K562 (cell line): ENCODE results near the gene LAMB1. TPM values are rescaled to one million over a fixed set of nuclear protein-coding genes. Genes with fewer than 3 reads are reported as not detected.

ENCODE experiments used
- ATAC-seq: fragments of 200-7000 bp; cut with Tn5 transposase; 3 replicates; pipeline ENCODE4 v1.9.1; 2020; ENCODE audit warnings: moderate library complexity
- BruUV-seq: library from RNA; stranded (reverse); fragments of 400-500 nt; replicated peaks from 2 replicates; lab custom pipeline; 2021; lab: Mats Ljungman, UMichigan
- CTCF ChIA-PET: fragments of 300-600 bp; formaldehyde crosslinking; extraction: SDS; loops from one replicate; lab custom pipeline; 2021; ENCODE audit warnings: low intra/inter-chr PET ratio; lab: Yijun Ruan, JAX
- POLR2A ChIA-PET: fragments of 300-600, 350-650 bp; sonication (Branson Sonifier 250); formaldehyde crosslinking; extraction: SDS; loops from one replicate; lab custom pipeline; 2021; ENCODE audit warnings: antibody characterized with exemption, inconsistent platforms; lab: Yijun Ruan, JAX
- DNase-seq, 4 experiments: peaks; one replicate each; pipeline versions ENCODE4 v3.0.0 to v3.0.0-alpha.2; 2011 to 2018; ENCODE audit warnings: low spot score in 3 of 4, mixed read lengths in 3 of 4; ENCODE audit errors: extremely low read depth in 1 of 4
- FAIRE-seq: peaks from 2 replicates; lab custom pipeline; 2011; peaks lifted over from hg19 to GRCh38; lab: Jason Lieb, UNC
- H2AFZ ChIP-seq: 2 replicates; pipeline ENCODE4 v1.6.0; 2011; ENCODE audit warnings: low read depth, low read length, control low read depth, inconsistent platforms
- H3K27ac ChIP-seq: fragments of 200-600 bp; 3 replicates; pipeline ENCODE4 v1.8.0; 2011; ENCODE audit warnings: low read depth, mild to moderate bottlenecking, control low read depth, inconsistent platforms, low read length, moderate library complexity, mixed read lengths; ENCODE audit errors: extremely low read depth
- H3K27me3 ChIP-seq, 2 experiments: fragments of 300-600 bp in 1 of 2; 2 replicates in 1 of 2; 3 replicates in 1 of 2; pipeline versions ENCODE4 v1.6.0 to v1.8.0; 2011; ENCODE audit warnings: inconsistent platforms in 2 of 2, low read length in 2 of 2, mild to moderate bottlenecking in 1 of 2, mixed read lengths in 1 of 2, moderate library complexity in 1 of 2; ENCODE audit not compliant: control insufficient read depth in 2 of 2, insufficient read depth in 2 of 2
- H3K36me3 ChIP-seq: fragments of 300-600 bp; 3 replicates; pipeline ENCODE4 v1.8.0; 2011; ENCODE audit warnings: mild to moderate bottlenecking, low read length, inconsistent platforms; ENCODE audit not compliant: control insufficient read depth, insufficient read depth
- H3K4me1 ChIP-seq, 2 experiments: fragments of 200-600 bp in 1 of 2; replicated peaks in 1 of 2; 2 replicates in 1 of 2; 3 replicates in 1 of 2; pipeline versions ENCODE4 v1.5.1 to v1.8.0; 2011; ENCODE audit warnings: inconsistent platforms in 2 of 2, low read length in 2 of 2, mild to moderate bottlenecking in 1 of 2, mixed read lengths in 1 of 2, moderate library complexity in 1 of 2; ENCODE audit not compliant: control insufficient read depth in 2 of 2, insufficient read depth in 2 of 2
- H3K4me2 ChIP-seq: 2 replicates; pipeline ENCODE4 v1.6.1; 2011; ENCODE audit warnings: low read length, control low read depth, inconsistent platforms, mixed read lengths; ENCODE audit not compliant: insufficient read depth
- H3K4me3 ChIP-seq: fragments of 200-600 bp; sonication (generic), shearing (Covaris generic); 2 replicates; pipeline ENCODE4 v1.5.1; 2016; ENCODE audit warnings: control low read depth, inconsistent platforms
- H3K79me2 ChIP-seq: fragments of 200-600 bp; 3 replicates; pipeline ENCODE4 v1.8.0; 2011; ENCODE audit warnings: low read length, inconsistent platforms; ENCODE audit not compliant: control insufficient read depth, insufficient read depth
- H3K9ac ChIP-seq, 2 experiments: 2 replicates each; pipeline versions ENCODE4 v1.6.0 to v1.6.1; 2011; ENCODE audit warnings: low read depth in 2 of 2, low read length in 2 of 2, control low read depth in 1 of 2, inconsistent platforms in 1 of 2, mild to moderate bottlenecking in 1 of 2, mixed read lengths in 1 of 2; ENCODE audit not compliant: insufficient read depth in 1 of 2
- H3K9me1 ChIP-seq: one replicate; pipeline ENCODE4 v1.6.0; 2011; ENCODE audit warnings: inconsistent platforms, mild to moderate bottlenecking, low read length, moderate library complexity; ENCODE audit not compliant: control insufficient read depth, insufficient read depth
- H3K9me3 ChIP-seq: replicated peaks from 2 replicates; pipeline ENCODE4 v1.5.1; 2011; ENCODE audit warnings: low read depth, low read length, inconsistent platforms; ENCODE audit not compliant: control insufficient read depth, insufficient read depth
- H4K20me1 ChIP-seq: replicated peaks from 2 replicates; pipeline ENCODE4 v1.6.1; 2011; ENCODE audit warnings: low read length, inconsistent platforms, mixed read lengths; ENCODE audit not compliant: control insufficient read depth, insufficient read depth
- CHD4 ChIP-seq: fragments of 200-600 bp; sonication (generic); IDR thresholded peaks from 3 replicates; pipeline ENCODE4 v1.6.1; 2012; ENCODE audit warnings: low read depth, mild to moderate bottlenecking, mixed read lengths, low read length, inconsistent platforms; ENCODE audit not compliant: insufficient read depth, insufficient replicate concordance, poor library complexity, severe bottlenecking
- COPS2 ChIP-seq: fragments of 450-650 bp; conservative IDR thresholded peaks from 2 replicates; pipeline ENCODE4 v1.6.1; 2016; ENCODE audit warnings: mild to moderate bottlenecking, moderate library complexity
- FOXK2 ChIP-seq, 2 experiments: fragments of 450-650 bp; IDR thresholded peaks in 1 of 2; conservative IDR thresholded peaks in 1 of 2; 2 replicates each; pipeline ENCODE4 v1.6.1; 2016; ENCODE audit warnings: low read depth in 2 of 2, mild to moderate bottlenecking in 1 of 2
- JUND ChIP-seq, 2 experiments: IDR thresholded peaks; 2 replicates in 1 of 2; 3 replicates in 1 of 2; pipeline ENCODE4 v1.6.1; 2011; ENCODE audit warnings: borderline replicate concordance in 2 of 2, low read depth in 2 of 2, low read length in 2 of 2, improper control_type of control experiment in 1 of 2, missing biosample characterization in 1 of 2, missing genetic modification characterization in 1 of 2, missing genetic modification reagents in 1 of 2
- MCM7 ChIP-seq, 2 experiments: fragments of 450-650 bp; IDR thresholded peaks; 2 replicates each; pipeline ENCODE4 v1.6.1; 2016 to 2018
- NELFE ChIP-seq: IDR thresholded peaks from 2 replicates; pipeline ENCODE4 v1.6.1; 2011; ENCODE audit warnings: mild to moderate bottlenecking; ENCODE audit not compliant: insufficient read depth, insufficient read length
- PPARD ChIP-seq: fragments of 250-450 bp; sonication (Bioruptor Pico); IDR thresholded peaks from 2 replicates; pipeline ENCODE4 v1.8.0; 2022; ENCODE audit warnings: inconsistent platforms, mild to moderate bottlenecking, moderate library complexity
- USF1 ChIP-seq: sonication (generic); formaldehyde crosslinking; IDR thresholded peaks from 2 replicates; pipeline ENCODE4 v1.9.0; 2022; ENCODE audit warnings: mild to moderate bottlenecking, missing genetic modification reagents
- ZNF316 ChIP-seq: fragments of 450-650 bp; IDR thresholded peaks from 2 replicates; pipeline ENCODE4 v1.6.1; 2016
- ZNF407 ChIP-seq: fragments of 450-650 bp; IDR thresholded peaks from 2 replicates; pipeline ENCODE4 v1.6.1; 2016; ENCODE audit warnings: low read depth
- whole genome bisulfite sequencing: fragments of 100-300 bp; shearing (Covaris generic); methylation state at CpG from one replicate; pipeline ENCODE4 v1.1.6; 2016; ENCODE audit warnings: low coverage, mixed read lengths; ENCODE audit not compliant: insufficient coverage; ENCODE audit errors: missing lambda C conversion rate; 5-methylcytosine and 5-hydroxymethylcytosine counted together
- in situ Hi-C: fragments of 300-500 bp; cut with MboI; formaldehyde crosslinking; loops from 4 replicates; pipeline ENCODE4 v1.15.0; 2018; ENCODE audit warnings: inconsistent platforms, mixed read lengths
- intact Hi-C: fragments of 100-400 bp; cut with micrococcal nuclease; formaldehyde crosslinking; loops from 2 replicates; pipeline ENCODE4 v1.14.2; 2022
- polyA plus RNA-seq, 8 experiments: library from polyadenylated mRNA; depleted of rRNA in 4 of 8; stranded (reverse) in 5 of 8; unstranded in 3 of 8; fragments of >200 nt; fragmentation: Nextera tagmentation in 2 of 8; fragmentation: Illumina TruSeq in 1 of 8; extraction: Ambion mirVana in 2 of 8; extraction: Trizol in 1 of 8; gene quantifications; 2 replicates each; pipeline versions ENCODE4 v1.2.1 to v1.2.3, GENCODE V29; 2011 to 2014; ENCODE audit warnings: inconsistent platforms in 1 of 8, missing spikeins in 1 of 8
- total RNA-seq, 7 experiments: library from RNA; depleted of rRNA in 6 of 7; stranded (reverse); fragments of >200 nt in 6 of 7; fragmentation: Illumina TruSeq in 2 of 7; extraction: Trizol in 2 of 7; gene quantifications; 2 replicates each; pipeline versions ENCODE4 v1.2.1 to v1.2.3, GENCODE V29; 2011 to 2021; ENCODE audit warnings: low replicate concordance in 1 of 7

The LAMB1 gene
- total and polyA plus RNA-seq, 9 of the 15 experiments (the other 6 are each of a cell fraction or from before 2014, with no cell fraction given) = 6.0 to 17.7 (median 12.3) TPM

GRCh38 chr7:108016841-108017775, 14.1 kb upstream of the LAMB1 start (continued):
- TF ChIP-seq CHD4 = no peak
- no peak for TF ChIP-seq NELFE
- TF ChIP-seq MCM7 (IDR thresholded peaks at IDR 0.05) = no peak
- TF ChIP-seq PPARD (CRISPR knock-in tag) = no peak
- TF ChIP-seq JUND (IDR thresholded peaks at IDR 0.05; ENCODE audit: borderline replicate concordance, low read depth, low read length) = 0 out of 2 replicates have a peak, but pooled peaks have one; percentile 2
- no peak for TF ChIP-seq JUND (tag; IDR thresholded peaks at IDR 0.05; ENCODE audit: borderline replicate concordance, low read depth, low read length)
- TF ChIP-seq, all 486 proteins: peak for 10

- H3K4me1 ChIP-seq = peaks cover 5 to 28% of the 10 kb centered on the region in 2 experiments
- 64% methylated on average over 2 of the region's 2 CpGs for WGBS
- H3K27ac ChIP-seq = no peak overlapping the region
- H3K27me3 ChIP-seq = no peaks in the 10 kb centered on the region; a peak in 1 of 5 replicates
- no peak overlapping the region for H3K4me2 ChIP-seq
- intact Hi-C loops (loop anchor here (5.0 kb wide), 1 partner anchor 98 kb away; no protein-coding TSS in a partner anchor), in situ Hi-C loops (no loop called here)
- H3K9me3 ChIP-seq = no peaks in the 10 kb centered on the region
- no TSS peak for BruUV-seq
- H3K9me1 ChIP-seq = no peaks in the 10 kb centered on the region
- CTCF ChIA-PET = no interaction called here
- POLR2A ChIA-PET = interaction anchor here (1.3 kb wide), 1 partner anchor 22 kb away, joined by 3 read pairs; no protein-coding TSS in a partner anchor
- no peak overlapping the region for H3K4me3 ChIP-seq
- H2AFZ ChIP-seq = no peak overlapping the region
- no peak for ATAC-seq
- no peaks in the 10 kb centered on the region for H3K79me2 ChIP-seq
- no peaks in the 10 kb centered on the region for H3K36me3 ChIP-seq
- FAIRE-seq = no peak
- DNase-seq = no peak
- no peaks in the 10 kb centered on the region for H4K20me1 ChIP-seq
- H3K9ac ChIP-seq = no peak overlapping the region
- TF ChIP-seq ZNF316 (peak; percentile 86), FOXK2 (conservative IDR thresholded peaks at IDR 0.05 in 1 of 2, IDR thresholded peaks at IDR 0.05 in 1 of 2; ENCODE audit: low read depth in 2 of 2) (no peak), ZNF407 (no peak), USF1 (CRISPR knock-in tag) (no peak), COPS2 (no peak)
Observed at GRCh38 chr7:108015740-108016139, 12.8 kb upstream of the LAMB1 start.
